ENCODE results near the gene MKNK2.

GRCh38 chr19:2036424-2036823, 14.6 kb downstream of the MKNK2 start:
- no peak for TF ChIP-seq POLR2A (IDR thresholded peaks at IDR 0.05)
- no peak for TF ChIP-seq CTCF (IDR thresholded peaks at IDR 0.05 in 8 of 11, conservative IDR thresholded peaks at IDR 0.05 in 3 of 11)
- peak in 1 of 3 donors; percentile 29 for TF ChIP-seq POLR2AphosphoS5 (IDR thresholded peaks at IDR 0.05)
